MM.1S (cell line): ENCODE data around the gene DNAJC5.

Experiments used
- DNase-seq: peaks from one replicate; pipeline ENCODE4 v3.0.0-alpha.2; 2015
- H2AFZ ChIP-seq: fragments of 300-600 bp; sonication (generic); 2 replicates; pipeline ENCODE4 v1.6.0; 2016; ENCODE audit warnings: antibody characterized with exemption, low read length
- H3F3A ChIP-seq: fragments of 300-600 bp; sonication (generic); 2 replicates; pipeline ENCODE4 v1.6.1; 2016; ENCODE audit warnings: mild to moderate bottlenecking, antibody characterized with exemption, low read length, moderate library complexity, mixed read lengths; ENCODE audit not compliant: insufficient read depth
- H3K27ac ChIP-seq: fragments of 300-600 bp; sonication (generic); 2 replicates; pipeline ENCODE4 v1.5.1; 2016; ENCODE audit warnings: mild to moderate bottlenecking, low read length
- H3K27me3 ChIP-seq: fragments of 300-600 bp; sonication (generic); replicated peaks from 2 replicates; pipeline ENCODE4 v1.6.0; 2016; ENCODE audit warnings: low read length; ENCODE audit not compliant: insufficient read depth
- H3K36me3 ChIP-seq: fragments of 300-600 bp; sonication (generic); replicated peaks from 2 replicates; pipeline ENCODE4 v1.6.1; 2016; ENCODE audit warnings: mild to moderate bottlenecking, low read length, mixed read lengths; ENCODE audit not compliant: insufficient read depth
- H3K4me1 ChIP-seq: fragments of 300-600 bp; sonication (generic); 2 replicates; pipeline ENCODE4 v1.6.1; 2016; ENCODE audit warnings: low read length, mixed read lengths
- H3K4me2 ChIP-seq: fragments of 300-600 bp; sonication (generic); 2 replicates; pipeline ENCODE4 v1.6.0; 2016; ENCODE audit warnings: low read depth, low read length
- H3K4me3 ChIP-seq: fragments of 300-600 bp; sonication (generic); 2 replicates; pipeline ENCODE4 v1.5.1; 2016; ENCODE audit warnings: low read length, mixed read lengths
- H3K79me2 ChIP-seq: fragments of 300-600 bp; sonication (generic); 2 replicates; pipeline ENCODE4 v1.6.1; 2016; ENCODE audit warnings: mixed run types, low read length, mixed read lengths
- H3K9ac ChIP-seq: fragments of 300-600 bp; sonication (generic); 2 replicates; pipeline ENCODE4 v1.6.1; 2016; ENCODE audit warnings: low read length, mixed read lengths
- H3K9me2 ChIP-seq: fragments of 300-600 bp; sonication (generic); replicated peaks from 2 replicates; pipeline ENCODE4 v1.6.1; 2016; ENCODE audit warnings: mild to moderate bottlenecking, low read length, mixed read lengths; ENCODE audit not compliant: insufficient read depth
- H3K9me3 ChIP-seq: fragments of 300-600 bp; sonication (generic); replicated peaks from 2 replicates; pipeline ENCODE4 v1.6.1; 2016; ENCODE audit warnings: mild to moderate bottlenecking, low read length, mixed read lengths; ENCODE audit not compliant: insufficient read depth
- H4K20me1 ChIP-seq: fragments of 300-600 bp; sonication (generic); 2 replicates; pipeline ENCODE4 v1.6.1; 2016; ENCODE audit warnings: mild to moderate bottlenecking, low read length, moderate library complexity, mixed read lengths; ENCODE audit not compliant: insufficient read depth
- EZH2 ChIP-seq: fragments of 300-600 bp; sonication (generic); optimal IDR thresholded peaks from 2 replicates; pipeline ENCODE3; 2017; ENCODE audit warnings: low read depth, mild to moderate bottlenecking, antibody characterized with exemption, low read length, mixed read lengths
- EZH2phosphoT487 ChIP-seq: fragments of 300-600 bp; sonication (generic); IDR thresholded peaks from 2 replicates; pipeline ENCODE4 v1.6.1; 2018; ENCODE audit warnings: antibody characterized with exemption, low read length
- TF ChIP-seq, protein P1 (sequence below): fragments of 300-600 bp; sonication (generic); IDR thresholded peaks from 2 replicates; pipeline ENCODE4 v1.5.1; 2016; ENCODE audit warnings: antibody characterized with exemption, low read length, mixed read lengths

DNAJC5 gene

DNA sequence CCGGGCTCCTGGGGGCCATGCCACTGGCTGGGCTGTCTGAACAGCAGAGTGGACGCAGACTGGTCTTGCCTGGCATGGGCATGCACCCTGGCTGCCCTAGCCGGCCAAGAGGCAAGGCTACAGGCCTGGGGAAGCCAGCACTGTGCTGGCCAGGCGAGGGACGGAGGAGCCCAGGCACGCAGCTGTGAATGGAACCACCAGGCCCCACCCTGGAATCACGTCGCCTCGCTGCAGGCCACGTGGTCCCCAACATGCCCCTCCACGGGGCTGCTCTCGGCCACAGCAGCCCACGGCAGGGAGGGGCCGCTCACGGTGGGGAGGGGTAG, 57.2 kb downstream of the DNAJC5 start:
- H3K4me1 ChIP-seq = peaks cover 38% of the 10 kb centered on the region
- peak overlapping the region; percentile 99; the same call in 1 of the 2 replicates for H3K4me2 ChIP-seq
- DNase-seq = no peak
- peaks cover 90% of the 10 kb centered on the region for H3K79me2 ChIP-seq
- H3K27me3 ChIP-seq = no peaks in the 10 kb centered on the region
- no peaks in the 10 kb centered on the region for H3K9me2 ChIP-seq
- H3K9me3 ChIP-seq = no peaks in the 10 kb centered on the region
- peak overlapping the region; percentile 45; the same call in 1 of the 2 replicates for H3K4me3 ChIP-seq
- H4K20me1 ChIP-seq = peaks cover 26% of the 10 kb centered on the region; the same call in 1 of the 2 replicates
- peaks cover 28% of the 10 kb centered on the region for H3F3A ChIP-seq
- peak overlapping the region; percentile 74 for H3K27ac ChIP-seq
- no peak overlapping the region for H2AFZ ChIP-seq
- H3K36me3 ChIP-seq = no peaks in the 10 kb centered on the region
- TF ChIP-seq EZH2phosphoT487 (no peak), EZH2 (no peak)
- TF ChIP-seq, protein P1, sequence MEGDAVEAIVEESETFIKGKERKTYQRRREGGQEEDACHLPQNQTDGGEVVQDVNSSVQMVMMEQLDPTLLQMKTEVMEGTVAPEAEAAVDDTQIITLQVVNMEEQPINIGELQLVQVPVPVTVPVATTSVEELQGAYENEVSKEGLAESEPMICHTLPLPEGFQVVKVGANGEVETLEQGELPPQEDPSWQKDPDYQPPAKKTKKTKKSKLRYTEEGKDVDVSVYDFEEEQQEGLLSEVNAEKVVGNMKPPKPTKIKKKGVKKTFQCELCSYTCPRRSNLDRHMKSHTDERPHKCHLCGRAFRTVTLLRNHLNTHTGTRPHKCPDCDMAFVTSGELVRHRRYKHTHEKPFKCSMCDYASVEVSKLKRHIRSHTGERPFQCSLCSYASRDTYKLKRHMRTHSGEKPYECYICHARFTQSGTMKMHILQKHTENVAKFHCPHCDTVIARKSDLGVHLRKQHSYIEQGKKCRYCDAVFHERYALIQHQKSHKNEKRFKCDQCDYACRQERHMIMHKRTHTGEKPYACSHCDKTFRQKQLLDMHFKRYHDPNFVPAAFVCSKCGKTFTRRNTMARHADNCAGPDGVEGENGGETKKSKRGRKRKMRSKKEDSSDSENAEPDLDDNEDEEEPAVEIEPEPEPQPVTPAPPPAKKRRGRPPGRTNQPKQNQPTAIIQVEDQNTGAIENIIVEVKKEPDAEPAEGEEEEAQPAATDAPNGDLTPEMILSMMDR = no peak
- H3K9ac ChIP-seq = peak overlapping the region; percentile 50; the same call in 1 of the 2 replicates

DNA sequence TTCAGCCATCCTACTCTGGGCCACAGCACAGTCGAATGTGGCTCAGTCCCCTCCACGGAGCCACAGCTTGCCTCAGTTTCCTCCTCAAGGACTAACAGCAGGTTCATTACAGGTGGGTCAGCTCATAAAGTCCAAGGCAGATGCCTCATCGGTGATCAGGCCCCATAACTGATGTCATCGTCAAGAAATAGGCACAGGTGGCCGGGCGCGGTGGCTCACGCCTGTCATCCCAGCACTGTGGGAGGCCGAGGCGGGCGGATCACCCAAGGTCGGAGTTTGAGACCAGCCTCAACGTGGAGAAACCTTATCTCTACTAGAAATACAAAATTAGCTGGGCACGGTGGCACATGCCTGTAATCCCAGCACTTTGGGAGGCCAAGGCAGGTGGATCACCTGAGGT, 57.8 kb downstream of the DNAJC5 start:
- Histone ChIP-seq H3K4me1 (peaks cover 44% of the 10 kb centered on the region), H3K79me2 (peaks cover 84% of the 10 kb centered on the region), H3K9me2 (no peaks in the 10 kb centered on the region), H3K4me3 (no peak overlapping the region), H3K27me3 (no peaks in the 10 kb centered on the region), H3K9me3 (no peaks in the 10 kb centered on the region), H4K20me1 (peaks cover 22% of the 10 kb centered on the region; the same call in 1 of the 2 replicates), H3K36me3 (no peaks in the 10 kb centered on the region), H2AFZ (no peak overlapping the region), H3K4me2 (peak overlapping the region; percentile 99; the same call in 1 of the 2 replicates), H3F3A (peaks cover 33% of the 10 kb centered on the region), H3K9ac (no peak overlapping the region), H3K27ac (peak overlapping the region; percentile 74; the same call in 1 of the 2 replicates)
- no peak for DNase-seq
- TF ChIP-seq EZH2phosphoT487 (no peak), EZH2 (no peak)
- TF ChIP-seq, protein P1 = no peak

DNA sequence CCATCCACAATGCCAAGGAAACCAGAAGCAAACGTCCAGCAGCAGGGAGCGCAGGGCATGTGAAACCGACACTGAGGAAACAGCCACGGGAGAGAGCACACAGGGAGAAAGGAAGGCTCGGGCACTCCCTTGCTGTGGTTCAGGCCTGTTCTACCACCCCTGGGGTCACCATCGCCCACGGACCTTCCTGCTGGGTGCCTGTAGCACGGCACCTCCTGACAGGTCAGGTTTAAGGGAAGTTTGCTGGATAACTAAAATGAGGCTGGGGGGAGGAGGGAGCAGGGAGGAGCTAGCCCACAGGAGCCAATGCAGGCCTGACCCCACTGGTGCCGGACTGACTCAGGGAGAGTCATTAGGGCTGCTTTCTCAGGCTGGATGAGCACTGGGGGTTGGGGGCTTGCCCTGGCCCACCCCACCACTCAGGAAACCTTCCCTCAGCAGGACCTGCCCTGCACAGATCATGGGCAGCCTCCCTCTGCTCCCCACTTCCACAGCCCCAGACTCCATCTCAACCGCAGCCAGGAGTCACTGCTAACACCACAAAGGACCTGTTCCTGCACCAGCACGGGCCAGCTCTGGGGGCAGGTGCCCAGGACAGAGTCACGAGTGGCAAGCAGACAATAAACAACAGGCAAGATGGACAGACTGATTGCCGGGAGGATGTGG, 59.0 kb downstream of the DNAJC5 start:
- H3K27me3 ChIP-seq = no peaks in the 10 kb centered on the region
- peaks cover 30% of the 10 kb centered on the region for H3F3A ChIP-seq
- no peak for TF ChIP-seq EZH2phosphoT487
- no peak for TF ChIP-seq EZH2
- TF ChIP-seq, protein P1 = no peak
- H3K27ac ChIP-seq = no peak overlapping the region
- H3K9me2 ChIP-seq = no peaks in the 10 kb centered on the region
- H3K9me3 ChIP-seq = no peaks in the 10 kb centered on the region
- no peaks in the 10 kb centered on the region for H3K36me3 ChIP-seq
- H3K9ac ChIP-seq = no peak overlapping the region
- no peak overlapping the region for H2AFZ ChIP-seq
- peaks cover 73% of the 10 kb centered on the region for H3K79me2 ChIP-seq
- no peak for DNase-seq
- H4K20me1 ChIP-seq = peaks cover 16% of the 10 kb centered on the region; the same call in 1 of the 2 replicates
- H3K4me3 ChIP-seq = no peak overlapping the region
- H3K4me1 ChIP-seq = peaks cover 45% of the 10 kb centered on the region
- peak overlapping the region; percentile 78; the same call in 1 of the 2 replicates for H3K4me2 ChIP-seq
